ENCODE results near the gene DNM3. TPM values are rescaled to one million over a fixed set of nuclear protein-coding genes. Genes with fewer than 3 reads are reported as not detected.
"Not testable (repeated sequence)": the region's sequence is repeated elsewhere in the genome, so short reads cannot be mapped to it uniquely, and the experiment has no call there.

Gene DNM3
- total and polyA plus RNA-seq, 5 experiments from 2014 or later, result 0.36 to 2.3 (median 0.41) TPM

GRCh38 chr1:172292840-172293239, 451.5 kb downstream of the DNM3 start:
- peaks cover 0 to 4% (median 0%) of the 10 kb centered on the region in 3 donors for H3K36me3 Mint-ChIP-seq
- H3K27ac Mint-ChIP-seq, result no peak overlapping the region
- H3K4me1 Mint-ChIP-seq, result no peaks in the 10 kb centered on the region
- ATAC-seq, result no peak
- no peaks in the 10 kb centered on the region for H3K27me3 Mint-ChIP-seq
- no peak overlapping the region for H3K4me3 Mint-ChIP-seq
- POLR2A ChIA-PET, result no interaction called here
- H3K9me3 Mint-ChIP-seq, result no peaks in the 10 kb centered on the region
- DNase-seq, result no peak

DNA sequence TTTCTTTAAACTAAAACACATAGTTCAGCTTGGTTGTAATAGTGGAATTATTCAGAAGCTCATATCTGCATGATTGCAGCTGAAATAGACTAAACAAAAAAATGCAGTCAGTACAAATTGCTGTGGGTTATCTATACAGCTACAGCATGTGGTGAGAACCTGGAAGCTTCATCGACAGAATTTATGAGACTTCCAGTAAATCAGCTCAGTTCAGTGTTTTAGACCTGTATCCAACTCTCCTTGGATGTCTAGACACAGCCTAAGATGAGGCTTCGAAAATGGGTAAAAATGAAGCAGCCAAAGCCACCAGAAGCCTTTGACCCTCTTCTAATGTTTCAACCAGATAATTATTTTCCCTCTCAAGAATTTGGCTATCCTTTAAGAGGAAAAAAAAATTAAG, 452.1 kb downstream of the DNM3 start:
- no peaks in the 10 kb centered on the region for H3K27me3 Mint-ChIP-seq
- POLR2A ChIA-PET, result no interaction called here
- DNase-seq (no peak), ATAC-seq (no peak)
- H3K27ac Mint-ChIP-seq, result no peak overlapping the region
- no peak overlapping the region for H3K4me3 Mint-ChIP-seq
- H3K4me1 Mint-ChIP-seq, result no peaks in the 10 kb centered on the region
- no peaks in the 10 kb centered on the region for H3K9me3 Mint-ChIP-seq
- H3K36me3 Mint-ChIP-seq, result peaks cover 0 to 4% (median 0%) of the 10 kb centered on the region in 3 donors

- no peak for DNase-seq
- H3K4me3 Mint-ChIP-seq, result no peak overlapping the region
- H3K9me3 Mint-ChIP-seq, result peaks cover 0 to 14% (median 6%) of the 10 kb centered on the region in 9 donors
- POLR2A ChIA-PET, result no interaction called here
- no peaks in the 10 kb centered on the region for H3K4me1 Mint-ChIP-seq
- no peak for ATAC-seq
- peak overlapping the region in 2 of 10 donors; percentile 2 to 35 for H3K27ac Mint-ChIP-seq
- no peaks in the 10 kb centered on the region for H3K27me3 Mint-ChIP-seq
- H3K36me3 Mint-ChIP-seq, result peaks cover 0 to 16% (median 14%) of the 10 kb centered on the region in 3 donors
Observed at GRCh38 chr1:172298141-172298540, 456.8 kb downstream of the DNM3 start.

GRCh38 chr1:172298911-172299310, 457.6 kb downstream of the DNM3 start:
- peak overlapping the region in 2 of 10 donors; percentile 6 to 35 for H3K27ac Mint-ChIP-seq
- no peaks in the 10 kb centered on the region for H3K27me3 Mint-ChIP-seq
- H3K9me3 Mint-ChIP-seq, result peaks cover 0 to 22% (median 9%) of the 10 kb centered on the region in 9 donors
- POLR2A ChIA-PET, result no interaction called here
- H3K36me3 Mint-ChIP-seq, result peaks cover 0 to 19% (median 18%) of the 10 kb centered on the region in 3 donors
- H3K4me1 Mint-ChIP-seq, result no peaks in the 10 kb centered on the region
- ATAC-seq (no peak), DNase-seq (no peak)
- H3K4me3 Mint-ChIP-seq, result no peak overlapping the region

- Mint-ChIP-seq H3K4me3 (no peak overlapping the region), H3K27ac (no peak overlapping the region), H3K36me3 (peaks cover 0 to 19% (median 18%) of the 10 kb centered on the region in 3 donors), H3K9me3 (peaks cover 0 to 28% (median 12%) of the 10 kb centered on the region in 9 donors), H3K27me3 (no peaks in the 10 kb centered on the region), H3K4me1 (no peaks in the 10 kb centered on the region)
- DNase-seq (no peak), ATAC-seq (no peak)
- POLR2A ChIA-PET, result no interaction called here
Observed at GRCh38 chr1:172299515-172299914, 458.2 kb downstream of the DNM3 start.

- H3K27me3 Mint-ChIP-seq, POLR2A ChIA-PET, ATAC-seq, DNase-seq, H3K27ac Mint-ChIP-seq, H3K4me3 Mint-ChIP-seq, H3K4me1 Mint-ChIP-seq: not testable (repeated sequence)
- Mint-ChIP-seq H3K9me3 (peaks cover 0 to 27% (median 12%) of the 10 kb centered on the region in 9 donors), H3K36me3 (peaks cover 2 to 14% (median 8%) of the 10 kb centered on the region in 3 donors)
Observed at GRCh38 chr1:172307508-172307907, 466.2 kb downstream of the DNM3 start.

GRCh38 chr1:172308142-172308541, 466.8 kb downstream of the DNM3 start:
- Mint-ChIP-seq H3K27ac (no peak overlapping the region), H3K9me3 (peaks cover 0 to 21% (median 12%) of the 10 kb centered on the region in 9 donors), H3K36me3 (peaks cover 2 to 10% (median 5%) of the 10 kb centered on the region in 3 donors), H3K4me3 (no peak overlapping the region), H3K4me1 (peaks cover 0 to 4% (median 2%) of the 10 kb centered on the region in 4 donors), H3K27me3 (no peaks in the 10 kb centered on the region)
- POLR2A ChIA-PET, result no interaction called here
- no peak for ATAC-seq
- no peak for DNase-seq

GRCh38 chr1:172308577-172308976, 467.3 kb downstream of the DNM3 start:
- no peak overlapping the region for H3K4me3 Mint-ChIP-seq
- no peak for DNase-seq
- peaks cover under 1 to 8% (median 2%) of the 10 kb centered on the region in 3 donors for H3K36me3 Mint-ChIP-seq
- H3K4me1 Mint-ChIP-seq, result peaks cover 0 to 4% (median 2%) of the 10 kb centered on the region in 4 donors
- POLR2A ChIA-PET, result no interaction called here
- H3K27ac Mint-ChIP-seq, result no peak overlapping the region
- no peaks in the 10 kb centered on the region for H3K27me3 Mint-ChIP-seq
- H3K9me3 Mint-ChIP-seq, result peaks cover 0 to 17% (median 11%) of the 10 kb centered on the region in 9 donors
- ATAC-seq, result no peak

- Mint-ChIP-seq H3K4me3 (no peak overlapping the region), H3K36me3 (no peaks in the 10 kb centered on the region), H3K27me3 (no peaks in the 10 kb centered on the region), H3K27ac (no peak overlapping the region), H3K4me1 (no peaks in the 10 kb centered on the region), H3K9me3 (peaks cover 0 to 2% (median 0%) of the 10 kb centered on the region in 9 donors)
- POLR2A ChIA-PET, result interaction anchor here (0.7 kb wide), 1 partner anchor 64 kb away, joined by 3 read pairs; no protein-coding TSS in a partner anchor
- ATAC-seq (no peak), DNase-seq (no peak)
Observed at GRCh38 chr1:172320733-172321132, 479.4 kb downstream of the DNM3 start.

DNA sequence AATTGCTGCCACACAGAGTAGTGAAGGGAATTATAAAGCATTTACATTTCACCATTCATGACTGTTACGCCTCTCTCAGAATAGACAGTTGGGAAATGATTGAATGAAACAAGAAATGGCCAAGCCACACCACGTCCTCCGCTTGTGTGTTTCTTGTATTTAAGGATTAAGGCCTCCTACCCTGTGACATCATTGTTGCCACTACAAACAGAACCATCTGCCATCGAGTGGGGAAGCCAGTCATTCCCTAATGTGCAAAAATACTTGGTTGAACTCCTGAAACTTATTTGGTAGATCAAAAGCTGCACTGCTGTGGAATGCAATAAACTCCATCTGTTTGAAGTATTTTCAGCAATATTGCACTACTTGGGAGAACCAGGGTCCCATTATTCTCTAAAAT, 480.2 kb downstream of the DNM3 start:
- DNase-seq (no peak), ATAC-seq (no peak)
- Mint-ChIP-seq H3K9me3 (no peaks in the 10 kb centered on the region), H3K4me3 (no peak overlapping the region), H3K4me1 (no peaks in the 10 kb centered on the region), H3K27me3 (no peaks in the 10 kb centered on the region), H3K27ac (no peak overlapping the region), H3K36me3 (no peaks in the 10 kb centered on the region)
- POLR2A ChIA-PET, result no interaction called here

- DNase-seq (no peak), ATAC-seq (no peak)
- POLR2A ChIA-PET, result interaction anchor here (0.7 kb wide), 1 partner anchor 1854 kb away, joined by 3 read pairs; no protein-coding TSS in a partner anchor
- H3K4me1 Mint-ChIP-seq, result no peaks in the 10 kb centered on the region
- no peak overlapping the region for H3K27ac Mint-ChIP-seq
- no peaks in the 10 kb centered on the region for H3K9me3 Mint-ChIP-seq
- no peaks in the 10 kb centered on the region for H3K27me3 Mint-ChIP-seq
- no peaks in the 10 kb centered on the region for H3K36me3 Mint-ChIP-seq
- no peak overlapping the region for H3K4me3 Mint-ChIP-seq
Observed at GRCh38 chr1:172322219-172323061, 481.1 kb downstream of the DNM3 start.

- no peak overlapping the region for H3K27ac Mint-ChIP-seq
- no peaks in the 10 kb centered on the region for H3K4me1 Mint-ChIP-seq
- no peak for ATAC-seq
Observed at GRCh38 chr1:172323686-172324085, 482.4 kb downstream of the DNM3 start.

DNA sequence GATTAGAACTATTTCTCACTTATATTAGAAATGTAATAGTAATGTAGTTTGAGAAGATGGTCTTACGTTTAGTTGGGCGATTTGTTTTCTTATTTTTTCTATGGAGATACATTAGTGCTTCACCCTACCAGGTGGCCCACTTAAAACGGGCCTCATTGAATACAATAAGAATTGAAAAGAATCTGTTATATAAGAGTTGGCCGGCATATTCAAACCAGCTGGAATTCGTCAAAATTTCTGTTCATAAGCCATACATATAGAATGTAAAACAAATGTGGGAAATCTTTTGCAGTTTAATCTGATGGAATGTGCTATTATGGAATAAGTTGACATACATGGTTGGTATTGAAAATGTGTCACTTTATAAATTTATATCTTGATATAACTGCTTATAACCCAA, 482.8 kb downstream of the DNM3 start:
- Mint-ChIP-seq H3K27ac (no peak overlapping the region), H3K4me1 (no peaks in the 10 kb centered on the region), H3K36me3 (peaks cover 0 to 5% (median 0%) of the 10 kb centered on the region in 3 donors), H3K9me3 (peaks cover 0 to 5% (median 0%) of the 10 kb centered on the region in 9 donors), H3K27me3 (no peaks in the 10 kb centered on the region), H3K4me3 (no peak overlapping the region)
- DNase-seq, result no peak
- POLR2A ChIA-PET, result no interaction called here
- ATAC-seq, result no peak

More at GRCh38 chr1:172323686-172324085, 482.4 kb downstream of the DNM3 start:
- POLR2A ChIA-PET, result no interaction called here
- Mint-ChIP-seq H3K36me3 (peaks cover 0 to 5% (median 0%) of the 10 kb centered on the region in 3 donors), H3K4me3 (no peak overlapping the region), H3K9me3 (peaks cover 0 to 5% (median 0%) of the 10 kb centered on the region in 9 donors), H3K27me3 (no peaks in the 10 kb centered on the region)
- DNase-seq, result no peak
